22Rv1 (cell line): ENCODE data around the gene SLCO3A1.

Source experiments
- ZFX ChIP-seq: fragments of 450-650 bp; IDR thresholded peaks from 2 replicates; pipeline ENCODE4 v1.6.1; 2017; ENCODE audit warnings: antibody characterized with exemption, borderline replicate concordance
- TF ChIP-seq, protein P1 (sequence below): fragments of 450-650 bp; IDR thresholded peaks from 2 replicates; pipeline ENCODE4 v1.5.1; 2017; ENCODE audit warnings: mild to moderate bottlenecking

DNA sequence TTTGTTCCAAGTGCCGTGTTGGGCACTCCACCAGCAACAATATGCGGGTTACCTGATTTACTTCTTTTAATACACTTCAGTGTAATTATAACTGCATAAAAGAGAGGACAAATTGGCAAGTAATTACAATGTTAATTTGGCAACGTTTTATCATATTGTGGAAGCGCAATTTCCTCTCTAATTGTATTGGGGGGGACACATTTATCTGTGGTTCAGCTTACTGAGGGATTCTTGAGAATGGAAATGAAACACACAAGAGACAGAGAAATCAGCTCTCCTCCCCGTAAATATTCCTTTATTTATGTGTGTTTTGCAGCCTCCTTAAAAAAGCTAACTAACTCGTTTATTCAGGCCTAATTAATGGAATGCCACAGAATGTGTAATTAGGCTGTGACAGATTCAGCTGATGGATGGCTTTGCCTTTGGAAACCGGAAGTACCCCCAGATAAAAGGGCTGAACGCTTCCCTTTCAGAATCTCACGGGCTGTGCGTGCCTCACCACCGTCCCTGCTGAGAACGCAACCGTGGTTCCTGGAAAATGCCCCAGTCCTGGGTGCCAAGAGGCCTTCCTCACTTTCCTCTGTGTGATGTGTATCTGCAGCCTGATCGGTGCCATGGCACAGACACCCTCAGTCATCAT is 293.1 kb downstream of the SLCO3A1 start:
- TF ChIP-seq, protein P1, sequence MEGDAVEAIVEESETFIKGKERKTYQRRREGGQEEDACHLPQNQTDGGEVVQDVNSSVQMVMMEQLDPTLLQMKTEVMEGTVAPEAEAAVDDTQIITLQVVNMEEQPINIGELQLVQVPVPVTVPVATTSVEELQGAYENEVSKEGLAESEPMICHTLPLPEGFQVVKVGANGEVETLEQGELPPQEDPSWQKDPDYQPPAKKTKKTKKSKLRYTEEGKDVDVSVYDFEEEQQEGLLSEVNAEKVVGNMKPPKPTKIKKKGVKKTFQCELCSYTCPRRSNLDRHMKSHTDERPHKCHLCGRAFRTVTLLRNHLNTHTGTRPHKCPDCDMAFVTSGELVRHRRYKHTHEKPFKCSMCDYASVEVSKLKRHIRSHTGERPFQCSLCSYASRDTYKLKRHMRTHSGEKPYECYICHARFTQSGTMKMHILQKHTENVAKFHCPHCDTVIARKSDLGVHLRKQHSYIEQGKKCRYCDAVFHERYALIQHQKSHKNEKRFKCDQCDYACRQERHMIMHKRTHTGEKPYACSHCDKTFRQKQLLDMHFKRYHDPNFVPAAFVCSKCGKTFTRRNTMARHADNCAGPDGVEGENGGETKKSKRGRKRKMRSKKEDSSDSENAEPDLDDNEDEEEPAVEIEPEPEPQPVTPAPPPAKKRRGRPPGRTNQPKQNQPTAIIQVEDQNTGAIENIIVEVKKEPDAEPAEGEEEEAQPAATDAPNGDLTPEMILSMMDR = no peak
- no peak for TF ChIP-seq ZFX
